GM10248 (cell line): ENCODE data around the gene ASIC2.

ENCODE experiments used
- CTCF ChIA-PET: fragments of 300-600 bp; sonication (Branson Sonifier 250); formaldehyde crosslinking; extraction: SDS; loops from one replicate; lab custom pipeline; 2021; ENCODE audit warnings: antibody characterized with exemption; lab: Yijun Ruan, JAX
- POLR2A ChIA-PET: fragments of 350-650 bp; sonication (Branson Sonifier 250); formaldehyde crosslinking; extraction: SDS; loops from one replicate; lab custom pipeline; 2020; ENCODE audit warnings: antibody characterized with exemption; lab: Yijun Ruan, JAX
- DNase-seq: peaks from one replicate; pipeline ENCODE4 v3.0.0; 2012; ENCODE audit errors: extremely low spot score
- TF ChIP-seq, protein P1 (sequence below): IDR thresholded peaks from 2 replicates; pipeline ENCODE4 v1.5.1; 2012; ENCODE audit warnings: mild to moderate bottlenecking, low read depth; ENCODE audit errors: extremely low read depth, missing control alignments, control extremely low read depth

ASIC2 gene

DNA sequence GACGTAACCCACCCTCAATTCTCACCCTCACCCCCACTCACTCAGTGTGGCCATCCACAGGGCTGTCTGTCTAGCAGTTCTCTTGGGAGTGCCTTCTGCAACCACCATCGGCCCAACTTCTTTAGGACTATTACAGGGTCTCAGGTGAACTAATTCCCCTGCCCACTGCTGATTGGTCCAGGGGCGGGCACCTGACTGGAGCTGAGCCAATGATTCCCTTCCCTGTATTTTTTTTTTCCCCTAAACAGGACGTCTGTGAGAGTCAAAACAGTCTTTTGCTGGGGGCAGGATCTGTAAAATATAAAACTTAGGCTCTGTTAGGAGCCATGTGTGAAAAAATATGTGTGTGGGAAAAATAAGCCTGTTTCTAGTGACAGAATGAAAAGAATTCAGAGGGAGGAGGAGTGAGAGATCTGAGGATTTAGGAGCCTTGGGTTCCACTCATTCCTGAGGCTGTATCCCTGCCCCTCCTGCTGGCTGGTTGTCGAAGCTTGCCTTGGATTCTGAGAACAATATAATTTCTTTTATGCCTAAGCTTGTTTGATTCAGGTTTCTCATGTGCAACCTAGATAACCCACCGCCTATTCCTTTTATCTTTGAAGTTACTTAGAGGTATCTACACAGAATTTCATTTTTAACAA is 186.4 kb downstream of the ASIC2 start:
- no peak for DNase-seq
- TF ChIP-seq, protein P1, sequence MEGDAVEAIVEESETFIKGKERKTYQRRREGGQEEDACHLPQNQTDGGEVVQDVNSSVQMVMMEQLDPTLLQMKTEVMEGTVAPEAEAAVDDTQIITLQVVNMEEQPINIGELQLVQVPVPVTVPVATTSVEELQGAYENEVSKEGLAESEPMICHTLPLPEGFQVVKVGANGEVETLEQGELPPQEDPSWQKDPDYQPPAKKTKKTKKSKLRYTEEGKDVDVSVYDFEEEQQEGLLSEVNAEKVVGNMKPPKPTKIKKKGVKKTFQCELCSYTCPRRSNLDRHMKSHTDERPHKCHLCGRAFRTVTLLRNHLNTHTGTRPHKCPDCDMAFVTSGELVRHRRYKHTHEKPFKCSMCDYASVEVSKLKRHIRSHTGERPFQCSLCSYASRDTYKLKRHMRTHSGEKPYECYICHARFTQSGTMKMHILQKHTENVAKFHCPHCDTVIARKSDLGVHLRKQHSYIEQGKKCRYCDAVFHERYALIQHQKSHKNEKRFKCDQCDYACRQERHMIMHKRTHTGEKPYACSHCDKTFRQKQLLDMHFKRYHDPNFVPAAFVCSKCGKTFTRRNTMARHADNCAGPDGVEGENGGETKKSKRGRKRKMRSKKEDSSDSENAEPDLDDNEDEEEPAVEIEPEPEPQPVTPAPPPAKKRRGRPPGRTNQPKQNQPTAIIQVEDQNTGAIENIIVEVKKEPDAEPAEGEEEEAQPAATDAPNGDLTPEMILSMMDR = no peak
- ChIA-PET CTCF (no interaction called here), POLR2A (no interaction called here)

DNA sequence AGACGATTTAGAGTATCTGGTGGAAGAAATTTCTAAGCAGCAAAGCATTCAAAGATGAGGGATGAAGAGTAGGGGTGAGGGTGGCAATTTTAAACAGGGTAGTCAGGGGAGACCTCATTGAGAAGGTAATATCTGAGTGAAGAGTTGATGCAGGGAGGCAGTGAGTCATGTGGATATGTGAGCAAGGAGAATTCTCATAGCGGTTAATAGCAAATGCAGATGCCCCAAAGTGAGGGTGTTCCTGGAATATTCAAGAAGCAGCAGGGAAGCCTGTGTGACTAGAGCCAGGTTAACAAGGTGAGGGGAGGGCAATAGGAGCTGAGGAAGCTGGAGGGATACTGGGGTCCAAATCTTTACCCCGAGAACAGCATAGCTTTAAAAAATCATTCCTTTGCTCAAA is 187.2 kb downstream of the ASIC2 start:
- POLR2A ChIA-PET = no interaction called here
- no peak for DNase-seq
- CTCF ChIA-PET = no interaction called here
- TF ChIP-seq, protein P1 = no peak

DNA sequence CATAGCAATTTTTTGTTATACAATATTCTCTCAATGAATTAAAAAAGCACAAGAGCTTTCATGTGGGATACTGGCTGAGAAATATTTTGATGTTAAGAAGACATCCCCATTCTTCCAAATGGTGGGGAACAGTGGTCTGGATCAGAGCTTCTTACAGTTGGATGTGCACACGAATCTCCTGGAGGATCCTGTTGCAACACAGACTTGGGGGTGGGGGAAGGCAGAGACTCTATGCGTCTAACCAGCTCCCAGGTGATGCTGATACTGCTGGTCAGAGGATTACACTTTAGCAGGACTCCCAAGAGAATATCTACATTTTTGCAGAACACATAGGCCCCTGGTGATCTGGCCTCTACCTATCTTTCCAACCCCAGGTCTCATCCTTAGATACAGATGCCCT is 193.2 kb downstream of the ASIC2 start:
- DNase-seq = no peak
- TF ChIP-seq, protein P1 = no peak
- CTCF ChIA-PET = no interaction called here
- POLR2A ChIA-PET = no interaction called here

DNA sequence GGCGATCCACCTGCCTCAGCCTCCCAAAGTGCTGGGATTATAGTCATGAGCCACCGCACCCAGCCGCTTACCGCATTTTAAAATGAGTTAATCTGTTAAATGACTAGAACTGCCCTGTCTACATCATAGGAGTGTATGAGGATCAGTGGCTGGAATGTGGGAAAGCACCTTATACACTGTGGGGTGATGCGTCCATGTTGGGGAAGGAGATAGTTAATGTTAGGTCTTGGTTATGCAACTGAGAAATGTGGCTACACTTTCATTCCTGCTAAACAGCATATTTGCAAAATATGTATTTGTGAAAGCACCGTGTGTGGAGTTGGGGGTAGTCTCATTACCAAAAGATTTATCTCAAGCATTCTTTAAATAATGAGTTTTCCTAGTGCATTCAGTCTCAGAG is 193.8 kb downstream of the ASIC2 start:
- TF ChIP-seq, protein P1 = no peak
- DNase-seq = no peak
- CTCF ChIA-PET = no interaction called here
- POLR2A ChIA-PET = no interaction called here

DNA sequence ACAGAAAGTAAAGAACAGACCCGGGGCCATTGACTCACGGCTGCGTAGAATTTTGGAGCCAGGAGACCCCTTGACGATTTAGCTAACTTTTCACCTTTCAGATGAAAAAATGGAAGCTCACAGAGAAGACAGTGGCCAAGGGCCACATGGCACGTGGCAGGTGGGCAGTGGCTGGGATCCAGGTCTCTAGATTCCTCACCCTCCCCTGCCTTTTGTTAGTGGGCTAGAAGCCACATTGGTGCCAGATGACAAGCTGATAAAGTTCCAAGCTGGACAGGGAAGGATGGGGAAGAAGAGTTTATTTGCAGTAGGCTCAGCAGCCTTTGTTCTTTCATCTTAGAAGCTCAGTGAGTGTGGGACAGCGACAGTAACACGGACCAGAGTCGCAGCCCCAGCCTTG is 195.7 kb downstream of the ASIC2 start:
- no peak for DNase-seq
- CTCF ChIA-PET = interaction anchor here (1.4 kb wide), 1 partner anchor 12 kb away, joined by 3 read pairs; no protein-coding TSS in a partner anchor
- POLR2A ChIA-PET = no interaction called here
- TF ChIP-seq, protein P1 = no peak

DNA sequence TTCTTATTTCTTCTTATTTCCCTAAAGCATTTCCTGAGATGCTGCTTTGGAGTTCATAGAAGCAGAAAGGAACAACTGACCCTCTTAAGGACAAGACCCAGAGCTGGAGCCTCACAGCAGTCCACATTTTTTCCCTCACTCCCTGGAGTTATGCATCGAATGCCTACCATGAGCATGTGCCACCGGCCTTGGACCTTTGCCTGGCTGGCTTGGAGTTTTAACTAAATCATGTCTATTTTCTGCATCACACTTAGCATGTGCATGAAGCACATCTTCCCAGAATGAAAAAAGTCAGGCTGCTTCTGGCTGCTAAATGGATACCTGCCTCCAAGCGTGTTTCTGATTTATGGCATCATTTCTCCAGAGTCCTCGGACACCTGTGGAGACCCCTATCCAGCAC is 196.9 kb downstream of the ASIC2 start:
- POLR2A ChIA-PET = no interaction called here
- TF ChIP-seq, protein P1 = no peak
- DNase-seq = no peak
- CTCF ChIA-PET = no interaction called here
